Astrocyte of the hippocampus (primary cell): ENCODE data around the gene CAB39L.
A peak's percentile ranks its signal among the peaks of the same experiment; 100 is the strongest.

Experiments
- DNase-seq: peaks from one replicate; pipeline ENCODE4 v3.0.0; 2011; ENCODE audit warnings: low read depth, low spot score

Gene CAB39L

GRCh38 chr13:49443704-49444523, at the start of gene CAB39L, which contains the start of gene SETDB2:
TSS of gene CAB39L (minus strand) at chr13:49444064. CDS start at chr13:49382910, 61,154 bp downstream.
TSS of gene SETDB2 (plus strand) at chr13:49444274. CDS start at chr13:49451894, 7,620 bp downstream.
- DNase-seq: peak; percentile 100

- no peak for DNase-seq
Measured at GRCh38 chr13:49488563-49488962, 44.7 kb upstream of the CAB39L start.

- DNase-seq: no peak
Measured at GRCh38 chr13:49481788-49482187, 37.9 kb upstream of the CAB39L start.

- DNase-seq: no peak
Measured at GRCh38 chr13:49476529-49476928, 32.7 kb upstream of the CAB39L start.

- peak; percentile 39 for DNase-seq
Measured at GRCh38 chr13:49472186-49472585, 28.3 kb upstream of the CAB39L start.

- no peak for DNase-seq
Measured at GRCh38 chr13:49466292-49466838, 22.5 kb upstream of the CAB39L start.

GRCh38 chr13:49464621-49465325, 20.9 kb upstream of the CAB39L start:
- DNase-seq: no peak

- no peak for DNase-seq
Measured at GRCh38 chr13:49464085-49464484, 20.2 kb upstream of the CAB39L start.

- no peak for DNase-seq
Measured at GRCh38 chr13:49459580-49459979, 15.7 kb upstream of the CAB39L start.

- no peak for DNase-seq
Measured at GRCh38 chr13:49457221-49457620, 13.4 kb upstream of the CAB39L start.

GRCh38 chr13:49456156-49456555, 12.3 kb upstream of the CAB39L start:
- no peak for DNase-seq

GRCh38 chr13:49455007-49455398, 11.1 kb upstream of the CAB39L start:
- no peak for DNase-seq

GRCh38 chr13:49454388-49455006, 10.6 kb upstream of the CAB39L start:
- peak; percentile 26 for DNase-seq

GRCh38 chr13:49453465-49453864, 9.6 kb upstream of the CAB39L start:
- no peak for DNase-seq

- no peak for DNase-seq
Measured at GRCh38 chr13:49452725-49453457, 9.0 kb upstream of the CAB39L start.

- DNase-seq: no peak
Measured at GRCh38 chr13:49450105-49450819, 6.4 kb upstream of the CAB39L start.

GRCh38 chr13:49448753-49449152, 4.9 kb upstream of the CAB39L start:
- no peak for DNase-seq

GRCh38 chr13:49446473-49446872, 2.6 kb upstream of the CAB39L start:
- DNase-seq: no peak

GRCh38 chr13:49444524-49445395, 896 bp upstream of the CAB39L start:
- peak; percentile 59 for DNase-seq

- DNase-seq: no peak
Measured at GRCh38 chr13:49443357-49443703, 534 bp downstream of the CAB39L start.
